Activated naive CD8-positive, alpha-beta T cell treated with anti-CD3 and anti-CD28 coated beads, Interleukin-2, amount 50 U/mL, for 24 hours (primary cell): ENCODE results near the gene TWIST2.
A peak's percentile ranks its signal among the peaks of the same experiment; 100 is the strongest.

Experiments
- ATAC-seq: fragments of 150-1000 bp; cut with Tn5 transposase; one replicate; pipeline ENCODE4 v1.10.0; 2021
- DNase-seq: peaks from one replicate; pipeline ENCODE4 v3.0.0; 2021
- H3K27ac Mint-ChIP-seq: one replicate; pipeline ENCODE4 v1.8.0; 2021; ENCODE audit warnings: mild to moderate bottlenecking, mixed read lengths
- H3K27me3 Mint-ChIP-seq: one replicate; pipeline ENCODE4 v1.8.0; 2021; ENCODE audit warnings: mixed read lengths
- H3K36me3 Mint-ChIP-seq: one replicate; pipeline ENCODE4 v1.8.0; 2021; ENCODE audit warnings: low read depth, mixed read lengths
- H3K4me1 Mint-ChIP-seq: one replicate; pipeline ENCODE4 v1.8.0; 2021; ENCODE audit warnings: mixed read lengths
- H3K4me3 Mint-ChIP-seq: one replicate; pipeline ENCODE4 v1.8.0; 2021; ENCODE audit warnings: mild to moderate bottlenecking, moderate library complexity, mixed read lengths
- H3K9me3 Mint-ChIP-seq: one replicate; pipeline ENCODE4 v1.8.0; 2021; ENCODE audit warnings: mixed read lengths

The TWIST2 gene

DNA sequence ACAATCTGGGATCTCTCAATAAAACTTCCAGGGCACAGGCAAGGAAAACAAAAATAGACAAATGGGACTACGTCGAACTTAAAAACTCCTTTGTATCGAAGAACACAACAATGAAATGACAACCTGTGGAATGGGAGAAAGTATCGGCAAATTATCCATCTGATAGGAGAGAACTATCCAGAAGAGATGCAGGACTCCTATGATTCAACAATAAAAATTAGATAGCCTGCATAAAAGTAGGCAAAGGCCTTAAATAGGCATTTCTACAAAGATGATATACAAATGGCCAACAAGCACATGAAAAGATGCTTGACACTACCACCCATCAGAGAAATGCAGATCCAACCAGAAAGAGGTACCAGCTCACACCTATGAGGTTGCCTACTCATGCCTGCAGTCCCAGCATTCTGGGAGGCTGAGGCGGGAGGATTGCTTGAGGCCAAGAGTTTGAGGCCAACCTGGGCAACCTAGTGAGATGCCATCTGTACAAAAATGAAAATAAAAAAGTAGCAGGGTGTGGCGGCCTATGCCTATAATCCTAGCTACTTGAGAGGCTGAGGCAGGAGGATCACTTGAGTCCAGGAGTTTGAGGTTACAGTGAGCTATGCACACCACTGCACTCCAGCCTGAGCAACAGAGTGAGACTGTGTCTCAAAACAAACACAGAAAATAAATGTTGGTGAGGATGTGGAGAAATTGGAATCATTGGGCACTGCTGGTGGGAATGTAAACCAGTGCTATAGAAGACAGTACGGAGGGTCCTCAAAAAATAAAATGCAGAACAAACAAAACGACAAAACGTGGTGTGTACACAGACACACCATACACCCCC, 21.6 kb downstream of the TWIST2 start:
- Mint-ChIP-seq H3K27me3 (peaks cover 8% of the 10 kb centered on the region), H3K4me1 (no peaks in the 10 kb centered on the region), H3K36me3 (no peaks in the 10 kb centered on the region), H3K4me3 (no peak overlapping the region), H3K27ac (no peak overlapping the region), H3K9me3 (no peaks in the 10 kb centered on the region)
- DNase-seq (no peak), ATAC-seq (no peak)

DNA sequence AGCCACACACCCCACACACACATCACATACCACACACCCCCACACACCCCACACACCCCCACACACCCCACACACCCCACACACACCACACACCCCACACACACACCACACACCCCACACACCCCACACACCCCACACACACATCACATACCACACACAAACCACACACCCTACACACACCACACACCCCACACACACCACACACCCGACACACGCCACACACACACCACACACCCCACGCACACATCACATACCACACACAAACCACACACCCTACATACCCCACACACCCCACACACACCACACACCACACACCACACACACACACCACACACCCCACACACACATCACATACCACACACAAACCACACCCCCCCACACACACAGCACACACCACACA, 22.4 kb downstream of the TWIST2 start:
- Mint-ChIP-seq H3K9me3 (no peaks in the 10 kb centered on the region), H3K27ac (no peak overlapping the region), H3K4me1 (no peaks in the 10 kb centered on the region), H3K27me3 (peaks cover 8% of the 10 kb centered on the region), H3K36me3 (no peaks in the 10 kb centered on the region), H3K4me3 (no peak overlapping the region)
- ATAC-seq, result no peak
- DNase-seq, result no peak

DNA sequence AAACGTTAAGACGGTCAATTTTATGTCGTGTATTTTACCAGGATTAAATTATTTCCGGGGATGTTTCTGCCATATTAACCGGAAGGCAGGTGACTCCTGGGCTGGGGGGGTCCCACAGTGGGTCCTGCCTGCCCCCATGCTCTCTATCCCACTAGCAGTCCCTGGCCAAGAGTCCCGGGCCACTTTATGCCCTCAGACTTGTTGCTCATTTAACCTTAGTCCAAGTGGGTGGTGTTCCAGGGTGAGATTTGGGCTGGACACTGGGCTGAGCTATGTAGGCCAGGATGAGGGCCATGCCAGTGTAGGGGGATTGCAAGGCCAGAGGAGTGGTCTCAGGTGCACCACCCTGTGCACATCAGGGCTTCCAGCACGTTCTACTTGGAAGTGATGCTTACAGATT, 24.1 kb downstream of the TWIST2 start:
- no peak overlapping the region for H3K27ac Mint-ChIP-seq
- no peak for DNase-seq
- H3K4me1 Mint-ChIP-seq, result no peaks in the 10 kb centered on the region
- H3K27me3 Mint-ChIP-seq, result peaks cover 8% of the 10 kb centered on the region
- no peak overlapping the region for H3K4me3 Mint-ChIP-seq
- ATAC-seq, result no peak
- no peaks in the 10 kb centered on the region for H3K9me3 Mint-ChIP-seq
- H3K36me3 Mint-ChIP-seq, result no peaks in the 10 kb centered on the region

DNA sequence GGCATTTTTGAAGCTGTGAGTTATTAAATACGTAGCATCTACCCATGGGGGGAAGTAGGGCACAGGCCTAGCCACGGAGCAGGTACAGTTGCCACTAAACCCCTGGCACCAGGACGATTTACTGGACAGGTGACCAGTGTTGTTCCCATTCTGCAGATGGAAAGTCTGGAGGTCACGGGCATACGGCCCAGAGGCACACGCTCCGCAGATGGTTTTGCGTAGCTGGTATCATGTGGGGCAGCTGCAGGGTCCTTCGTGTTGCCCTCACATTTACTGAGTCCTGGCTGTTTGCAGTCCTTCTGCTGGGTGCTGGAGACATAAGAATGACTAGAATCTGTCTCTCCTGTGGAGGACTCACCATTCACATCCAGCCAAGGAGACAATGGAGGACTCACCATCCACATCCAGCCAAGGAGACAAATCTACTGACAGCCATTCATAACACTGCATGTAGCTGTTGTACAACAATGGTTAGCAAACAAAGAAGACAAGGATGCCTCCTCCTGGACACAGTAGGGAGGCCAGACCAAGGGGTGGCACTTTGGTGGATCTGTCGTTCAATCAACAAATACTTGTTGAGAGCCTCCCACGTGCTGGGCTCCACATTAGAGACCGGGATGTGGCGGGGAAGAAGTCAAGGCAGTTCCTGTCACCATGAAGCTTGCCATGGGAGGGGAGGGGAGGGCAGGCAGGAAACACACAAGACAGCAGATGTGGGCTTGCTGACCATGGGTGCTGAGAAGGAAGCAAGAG, 24.9 kb downstream of the TWIST2 start:
- H3K36me3 Mint-ChIP-seq, result no peaks in the 10 kb centered on the region
- H3K4me3 Mint-ChIP-seq, result no peak overlapping the region
- no peaks in the 10 kb centered on the region for H3K4me1 Mint-ChIP-seq
- H3K27ac Mint-ChIP-seq, result no peak overlapping the region
- peaks cover 5% of the 10 kb centered on the region for H3K27me3 Mint-ChIP-seq
- H3K9me3 Mint-ChIP-seq, result peaks cover under 1% of the 10 kb centered on the region
- ATAC-seq (no peak), DNase-seq (no peak)

DNA sequence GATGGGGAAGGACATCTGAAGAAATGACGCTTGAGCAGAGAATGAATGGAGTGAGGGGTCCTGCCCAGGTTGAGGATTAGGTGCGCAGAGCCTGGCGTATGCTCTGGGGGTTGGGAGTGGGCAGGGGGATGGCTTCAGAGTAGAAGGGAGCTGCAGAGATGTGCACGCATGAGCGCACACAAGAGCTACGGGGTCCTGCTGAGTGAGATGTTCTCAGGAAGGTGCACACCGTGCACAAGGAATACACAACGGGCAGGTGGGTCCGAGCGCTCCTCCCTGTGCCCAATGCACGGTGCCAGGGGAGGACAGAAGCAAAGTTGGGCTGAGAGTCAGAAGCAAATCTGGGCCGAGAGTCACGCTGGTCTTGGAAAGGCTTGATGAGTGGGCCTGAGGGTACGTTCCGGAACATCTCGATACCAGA, 25.5 kb downstream of the TWIST2 start:
- Mint-ChIP-seq H3K4me1 (no peaks in the 10 kb centered on the region), H3K9me3 (peaks cover 6% of the 10 kb centered on the region), H3K4me3 (no peak overlapping the region), H3K36me3 (no peaks in the 10 kb centered on the region), H3K27me3 (peaks cover 4% of the 10 kb centered on the region), H3K27ac (no peak overlapping the region)
- DNase-seq (no peak), ATAC-seq (no peak)

DNA sequence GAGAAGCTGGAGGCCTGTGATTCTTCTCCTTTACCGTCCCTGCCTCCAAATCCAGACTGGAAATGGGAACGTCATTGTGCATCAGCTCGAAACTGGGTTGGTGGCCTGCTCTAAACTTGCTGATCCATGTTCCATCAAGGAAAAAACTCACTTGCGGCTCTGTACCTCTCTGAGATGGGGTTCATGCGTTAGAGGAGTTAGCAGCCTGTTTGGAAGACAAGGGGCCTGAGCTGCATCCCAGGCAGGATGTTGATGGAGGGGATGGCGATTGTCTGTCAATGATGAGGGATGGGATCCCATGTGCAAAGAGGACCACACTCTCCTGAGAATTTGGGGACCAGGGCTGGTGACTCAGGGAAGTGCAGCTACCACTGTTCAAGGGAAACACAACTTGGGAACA, 26.0 kb downstream of the TWIST2 start:
- Mint-ChIP-seq H3K36me3 (no peaks in the 10 kb centered on the region), H3K4me1 (no peaks in the 10 kb centered on the region), H3K4me3 (no peak overlapping the region), H3K9me3 (peaks cover 9% of the 10 kb centered on the region), H3K27me3 (peaks cover 4% of the 10 kb centered on the region), H3K27ac (no peak overlapping the region)
- DNase-seq (no peak), ATAC-seq (no peak)

DNA sequence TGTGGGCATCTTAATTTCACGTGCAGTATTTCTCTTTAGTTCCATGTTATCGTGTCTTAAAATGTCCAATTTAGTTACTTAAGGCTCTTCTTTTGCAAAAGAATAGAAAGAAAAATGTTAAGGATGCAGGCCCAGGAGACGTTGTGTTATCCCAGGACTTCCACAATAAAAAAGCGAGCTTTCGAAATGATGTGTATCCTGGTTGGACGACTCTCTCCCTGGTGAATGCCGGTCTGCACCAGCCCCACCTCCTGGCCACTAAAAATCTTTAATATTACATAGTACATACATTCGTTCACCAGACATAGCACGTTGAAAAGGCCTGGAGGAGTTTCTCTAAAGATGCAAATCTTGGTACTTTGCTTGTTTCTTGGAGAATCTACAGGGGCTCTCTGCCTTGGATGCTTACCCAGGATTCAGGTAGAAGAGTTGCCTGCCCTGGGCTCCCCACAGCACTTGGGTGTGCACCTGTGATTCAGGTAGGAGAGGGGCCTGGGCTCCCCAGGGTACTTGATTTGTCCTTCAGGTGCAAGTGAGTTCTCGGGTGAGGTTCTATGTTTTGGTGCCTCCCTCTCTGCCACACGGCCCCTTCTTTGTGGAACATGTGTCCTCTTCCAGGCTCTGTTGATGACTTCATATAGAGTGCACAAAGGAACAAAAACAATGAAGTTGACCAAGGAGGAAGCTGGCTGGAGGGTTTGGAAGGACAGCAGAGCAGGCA, 26.6 kb downstream of the TWIST2 start:
- H3K4me1 Mint-ChIP-seq, result no peaks in the 10 kb centered on the region
- DNase-seq (no peak), ATAC-seq (no peak)
- peaks cover 9% of the 10 kb centered on the region for H3K9me3 Mint-ChIP-seq
- no peak overlapping the region for H3K27ac Mint-ChIP-seq
- peaks cover 4% of the 10 kb centered on the region for H3K27me3 Mint-ChIP-seq
- H3K36me3 Mint-ChIP-seq, result no peaks in the 10 kb centered on the region
- no peak overlapping the region for H3K4me3 Mint-ChIP-seq

DNA sequence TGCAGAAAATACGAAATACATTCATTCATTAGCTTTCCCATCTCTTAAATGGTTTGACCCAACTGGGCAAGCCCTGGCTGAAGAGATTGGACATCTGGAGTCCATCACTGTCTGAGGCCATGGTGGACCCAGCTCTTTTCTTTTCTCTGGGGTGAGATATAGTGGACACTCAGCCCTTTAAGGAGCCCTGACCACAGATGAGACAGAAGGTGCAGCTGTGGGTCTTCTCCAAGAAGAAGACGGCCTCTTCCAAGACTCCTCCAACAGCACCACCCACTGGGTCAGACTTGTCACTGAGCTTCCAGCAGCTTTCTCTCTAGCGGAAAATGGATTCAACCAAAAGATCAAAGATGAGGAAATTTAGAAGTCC, 27.2 kb downstream of the TWIST2 start:
- H3K9me3 Mint-ChIP-seq, result peaks cover 9% of the 10 kb centered on the region
- ATAC-seq, result no peak
- no peak overlapping the region for H3K4me3 Mint-ChIP-seq
- no peaks in the 10 kb centered on the region for H3K4me1 Mint-ChIP-seq
- H3K36me3 Mint-ChIP-seq, result no peaks in the 10 kb centered on the region
- H3K27ac Mint-ChIP-seq, result no peak overlapping the region
- peaks cover 4% of the 10 kb centered on the region for H3K27me3 Mint-ChIP-seq
- no peak for DNase-seq

DNA sequence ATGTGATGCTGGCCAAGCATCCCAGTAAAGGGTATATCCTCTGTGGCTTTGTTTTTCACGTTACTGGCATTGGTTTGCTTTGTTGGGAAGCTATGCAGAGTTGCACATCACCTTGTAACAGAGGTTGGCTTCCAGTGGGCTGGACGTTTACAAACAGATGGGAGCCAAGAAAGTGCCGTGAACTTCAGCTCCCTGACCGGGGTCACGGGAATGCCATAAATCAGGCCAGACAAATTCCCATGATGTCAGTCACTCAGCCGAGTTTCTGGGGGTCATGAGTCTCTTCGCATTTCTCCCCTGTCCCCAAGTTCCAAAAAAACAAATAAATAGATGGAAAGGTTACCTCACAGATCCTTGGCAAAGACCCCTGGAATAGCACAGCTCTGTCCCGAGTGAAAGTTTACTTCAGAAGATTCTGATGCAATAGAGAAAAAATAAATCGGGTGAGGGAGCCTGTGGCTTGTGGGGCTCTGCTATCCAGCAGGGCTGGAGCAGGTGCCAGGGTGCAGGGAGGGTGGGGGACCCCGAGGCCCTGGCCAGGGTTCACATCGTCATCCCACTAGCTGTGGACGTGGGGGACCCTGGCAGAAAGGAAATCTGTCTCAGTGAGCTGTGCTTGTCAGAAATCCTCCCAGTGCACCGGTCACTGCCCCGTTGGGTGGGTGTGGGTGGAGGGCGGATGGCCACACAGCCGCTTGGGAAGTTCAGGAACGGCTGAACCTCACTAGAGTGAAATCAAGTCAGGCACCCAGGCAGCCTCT, 27.8 kb downstream of the TWIST2 start:
- no peak overlapping the region for H3K27ac Mint-ChIP-seq
- ATAC-seq, result no peak
- no peak overlapping the region for H3K4me3 Mint-ChIP-seq
- DNase-seq, result no peak
- H3K9me3 Mint-ChIP-seq, result peaks cover 9% of the 10 kb centered on the region
- H3K27me3 Mint-ChIP-seq, result peaks cover 4% of the 10 kb centered on the region
- no peaks in the 10 kb centered on the region for H3K4me1 Mint-ChIP-seq
- no peaks in the 10 kb centered on the region for H3K36me3 Mint-ChIP-seq

DNA sequence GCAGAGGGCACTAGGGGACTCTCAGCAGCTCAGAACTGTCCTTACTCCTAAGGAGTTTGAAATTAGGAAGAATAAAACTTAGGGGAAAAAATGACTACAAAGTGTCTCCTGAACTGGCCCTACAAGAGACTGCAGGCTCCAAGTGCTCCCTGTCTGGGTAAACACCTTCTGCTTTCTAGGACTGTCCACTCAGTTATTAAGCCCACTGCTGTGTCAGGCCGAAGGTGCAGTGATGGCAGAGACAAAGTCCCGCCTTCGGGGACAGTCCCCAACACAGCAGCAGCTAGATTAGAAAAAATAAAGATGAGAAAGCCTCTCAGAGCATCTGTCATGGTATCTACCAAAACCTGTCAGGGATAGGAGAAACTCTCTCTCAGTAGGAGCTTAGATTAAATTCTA, 28.3 kb downstream of the TWIST2 start:
- no peak overlapping the region for H3K27ac Mint-ChIP-seq
- no peak overlapping the region for H3K4me3 Mint-ChIP-seq
- DNase-seq (no peak), ATAC-seq (no peak)
- no peaks in the 10 kb centered on the region for H3K36me3 Mint-ChIP-seq
- H3K27me3 Mint-ChIP-seq, result peaks cover 4% of the 10 kb centered on the region
- H3K9me3 Mint-ChIP-seq, result peaks cover 9% of the 10 kb centered on the region
- no peaks in the 10 kb centered on the region for H3K4me1 Mint-ChIP-seq

DNA sequence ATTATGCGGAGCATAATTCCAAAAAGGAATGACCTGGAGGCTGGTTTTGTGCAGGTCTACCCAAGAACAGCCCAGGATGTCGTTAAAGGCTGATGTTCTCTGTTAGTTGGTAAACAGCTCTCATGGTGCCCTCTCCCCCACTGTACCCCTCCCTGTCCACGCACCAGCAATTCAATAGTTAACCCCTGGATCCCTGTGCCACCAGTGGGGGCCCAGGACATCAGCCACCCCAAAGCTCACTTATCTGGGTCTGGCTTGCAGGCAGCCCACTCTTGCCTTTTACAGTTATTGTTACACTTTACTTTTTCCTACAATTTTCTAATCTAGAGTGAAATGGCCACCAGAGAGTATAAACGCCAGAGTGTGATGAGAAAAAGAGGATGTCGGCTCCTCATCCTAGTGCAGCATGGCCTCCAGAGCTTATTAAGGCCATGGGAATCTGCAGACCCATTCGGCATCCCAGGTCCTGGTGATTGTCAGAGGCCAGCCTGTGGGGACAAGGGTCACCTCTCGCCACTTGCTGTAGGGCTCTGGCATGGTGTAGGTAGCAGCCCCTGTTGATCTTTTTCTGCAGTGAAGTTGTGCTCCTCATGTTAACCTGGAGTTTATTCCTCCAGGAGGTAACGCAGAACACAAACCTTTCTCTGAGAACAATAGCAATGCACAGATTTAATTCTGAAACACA, 30.3 kb downstream of the TWIST2 start:
- no peak for DNase-seq

DNA sequence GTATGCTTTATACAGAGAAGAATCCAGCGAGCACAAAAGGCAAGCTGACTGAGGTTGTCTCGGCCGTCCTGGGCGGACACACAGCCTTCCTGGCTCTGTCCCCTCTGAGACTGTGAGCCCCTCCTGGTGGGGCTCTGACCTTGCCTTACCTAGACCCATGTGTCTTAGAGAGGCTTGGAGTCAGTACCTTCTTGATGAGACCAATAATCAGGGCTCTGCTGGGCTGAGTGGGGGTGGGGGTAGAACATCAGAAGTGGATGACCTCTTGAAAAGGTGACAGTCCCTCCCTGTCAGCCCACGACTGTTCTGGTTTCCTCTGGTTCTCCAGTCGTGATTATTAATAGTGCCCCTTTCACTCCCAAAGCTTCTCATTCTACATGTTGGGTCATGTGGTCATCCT, 31.2 kb downstream of the TWIST2 start:
- Mint-ChIP-seq H3K9me3 (peaks cover 9% of the 10 kb centered on the region), H3K27me3 (peaks cover 3% of the 10 kb centered on the region), H3K36me3 (no peaks in the 10 kb centered on the region), H3K27ac (no peak overlapping the region), H3K4me1 (no peaks in the 10 kb centered on the region), H3K4me3 (no peak overlapping the region)
- DNase-seq (no peak), ATAC-seq (no peak)

More for the DNA sequence above, 30.3 kb downstream of the TWIST2 start:
- Mint-ChIP-seq H3K36me3 (no peaks in the 10 kb centered on the region), H3K27me3 (peaks cover 7% of the 10 kb centered on the region), H3K9me3 (peaks cover 9% of the 10 kb centered on the region), H3K4me3 (no peak overlapping the region), H3K27ac (no peak overlapping the region), H3K4me1 (no peaks in the 10 kb centered on the region)
- ATAC-seq, result no peak

DNA sequence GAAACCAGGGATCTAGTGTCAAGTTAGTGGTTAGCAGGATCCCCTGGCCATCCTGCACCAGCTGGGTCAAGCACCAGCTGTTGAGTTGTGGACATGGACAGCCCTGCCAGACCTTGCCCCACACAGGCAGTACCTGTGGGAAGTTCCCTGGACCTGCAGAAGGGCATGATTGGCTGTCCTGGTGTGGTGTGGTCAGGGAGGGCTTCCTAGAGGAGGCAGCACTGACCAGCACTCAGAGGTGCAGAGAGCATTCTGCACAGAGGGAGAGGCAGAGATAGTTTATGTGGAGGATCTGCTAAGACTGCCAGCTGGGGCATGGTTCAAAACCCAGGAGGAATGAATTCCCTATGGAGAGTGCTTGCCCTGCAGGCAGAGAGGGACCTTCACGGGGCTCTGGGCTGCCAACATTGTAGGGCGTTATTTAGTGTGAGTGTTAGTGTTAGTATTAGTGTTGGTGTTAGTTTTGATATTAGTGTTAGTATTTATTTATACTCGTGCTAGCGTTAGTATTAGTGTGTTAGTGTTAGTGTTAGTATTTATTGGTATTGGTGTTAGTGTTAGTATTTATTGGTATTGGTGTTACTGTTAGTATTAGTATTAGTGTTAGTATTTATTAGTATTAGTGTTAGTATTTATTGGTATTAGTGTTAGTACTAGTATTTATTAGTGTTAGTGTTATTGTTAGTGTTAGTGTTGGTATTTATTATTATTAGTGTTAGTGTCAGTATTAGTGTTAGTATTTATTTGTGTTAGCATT, 31.9 kb downstream of the TWIST2 start:
- H3K27me3 Mint-ChIP-seq, result peaks cover 3% of the 10 kb centered on the region

More for the DNA sequence above, 31.9 kb downstream of the TWIST2 start:
- Mint-ChIP-seq H3K4me3 (no peak overlapping the region), H3K4me1 (no peaks in the 10 kb centered on the region), H3K9me3 (peaks cover 9% of the 10 kb centered on the region), H3K36me3 (no peaks in the 10 kb centered on the region), H3K27ac (no peak overlapping the region)
- no peak for DNase-seq
- peak; percentile 31 for ATAC-seq
